ENCODE measurements around the gene FTSJ3.
"Not testable (repeated sequence)": the region's sequence is repeated elsewhere in the genome, so short reads cannot be mapped to it uniquely, and the experiment has no call there.

Gene FTSJ3

GRCh38 chr17:63827801-63828221 is 348 bp upstream of the FTSJ3 start:
- no peak for DNase-seq

GRCh38 chr17:63826468-63827001 is 928 bp downstream of the FTSJ3 start:
- no peak for DNase-seq

GRCh38 chr17:63824362-63824761 is 3.1 kb downstream of the FTSJ3 start:
- no peak for DNase-seq

- DNase-seq, result no peak
These were observed 3.7 kb downstream of the FTSJ3 start for GRCh38 chr17:63823659-63824331.

GRCh38 chr17:63822537-63822936 is 4.9 kb downstream of the FTSJ3 start:
- DNase-seq, result no peak

GRCh38 chr17:63821804-63822203 is 5.7 kb downstream of the FTSJ3 start:
- no peak for DNase-seq

GRCh38 chr17:63820963-63821561 is 6.4 kb downstream of the FTSJ3 start:
- no peak for DNase-seq

GRCh38 chr17:63819585-63820537 is 7.6 kb downstream of the FTSJ3 start:
- DNase-seq, result no peak

GRCh38 chr17:63819131-63819530 is 8.3 kb downstream of the FTSJ3 start:
- no peak for DNase-seq

GRCh38 chr17:63817736-63818385 is 9.6 kb downstream of the FTSJ3 start:
- no peak for DNase-seq

GRCh38 chr17:63816669-63817068 is 10.8 kb downstream of the FTSJ3 start:
- no peak for DNase-seq

- no peak for DNase-seq
These were observed 11.3 kb downstream of the FTSJ3 start for GRCh38 chr17:63816123-63816522.

- no peak for DNase-seq
These were observed 17.5 kb downstream of the FTSJ3 start for GRCh38 chr17:63809970-63810369.

GRCh38 chr17:63805591-63805990 is 21.9 kb downstream of the FTSJ3 start:
- DNase-seq, result no peak

GRCh38 chr17:63804328-63804727 is 23.1 kb downstream of the FTSJ3 start:
- no peak for DNase-seq

- no peak for DNase-seq
These were observed 26.7 kb downstream of the FTSJ3 start for GRCh38 chr17:63800783-63801182.

GRCh38 chr17:63798572-63799106 is 28.8 kb downstream of the FTSJ3 start:
- no peak for DNase-seq

- not testable (repeated sequence) for DNase-seq
These were observed 31.1 kb downstream of the FTSJ3 start for GRCh38 chr17:63796375-63796774.

GRCh38 chr17:63792055-63792729 is 35.3 kb downstream of the FTSJ3 start:
- DNase-seq, result no peak

- DNase-seq, result no peak
These were observed 37.4 kb downstream of the FTSJ3 start for GRCh38 chr17:63790057-63790456.

- no peak for DNase-seq
These were observed 40.3 kb downstream of the FTSJ3 start for GRCh38 chr17:63786971-63787711.
